AG10803 (cell line): Measurements from ENCODE around the gene DPH2.

Experiments used
- DNase-seq: peaks from one replicate; pipeline ENCODE4 v3.0.0; 2010; ENCODE audit warnings: low read depth
- H3K4me3 ChIP-seq: 2 replicates; pipeline ENCODE4 v1.5.1; 2011; ENCODE audit warnings: mild to moderate bottlenecking, low read length, control low read depth
- TF ChIP-seq, protein P1 (sequence below): conservative IDR thresholded peaks from 2 replicates; pipeline ENCODE4 v1.5.1; 2011; ENCODE audit warnings: mild to moderate bottlenecking, low read length, control low read depth, inconsistent platforms

The DPH2 gene

DNA sequence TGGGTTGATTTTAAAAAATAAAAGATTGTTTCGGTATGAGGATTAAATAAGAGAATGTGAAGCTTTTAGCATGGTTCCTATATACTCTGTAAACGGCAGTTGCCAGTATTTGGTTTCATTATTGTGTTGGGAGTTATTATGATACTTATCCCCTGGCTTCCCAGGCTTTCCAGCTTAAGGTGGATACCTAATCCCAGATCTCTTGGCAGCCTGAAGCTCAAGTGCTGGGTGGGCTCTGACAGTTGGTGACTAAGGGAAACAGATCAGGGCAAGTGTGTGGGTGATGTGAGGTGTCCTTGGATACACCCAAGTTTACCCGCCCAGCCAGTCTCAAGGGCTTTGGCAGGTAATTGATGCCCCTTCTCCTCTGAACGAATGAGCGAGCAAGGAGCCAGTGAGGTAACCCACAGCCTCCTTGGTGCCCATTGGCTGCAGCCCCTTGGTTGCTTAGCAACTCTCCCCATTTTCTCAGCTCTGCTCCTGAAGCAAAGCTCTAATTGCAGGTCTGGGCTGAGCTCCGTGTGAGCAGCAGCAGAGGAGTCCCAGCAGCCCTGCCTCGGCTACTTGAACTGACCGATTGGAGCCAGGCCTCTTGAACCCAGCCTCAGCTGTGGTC lies 17.0 kb upstream of the DPH2 start:
- H3K4me3 ChIP-seq: no peak overlapping the region
- no peak for DNase-seq
- TF ChIP-seq, protein P1, sequence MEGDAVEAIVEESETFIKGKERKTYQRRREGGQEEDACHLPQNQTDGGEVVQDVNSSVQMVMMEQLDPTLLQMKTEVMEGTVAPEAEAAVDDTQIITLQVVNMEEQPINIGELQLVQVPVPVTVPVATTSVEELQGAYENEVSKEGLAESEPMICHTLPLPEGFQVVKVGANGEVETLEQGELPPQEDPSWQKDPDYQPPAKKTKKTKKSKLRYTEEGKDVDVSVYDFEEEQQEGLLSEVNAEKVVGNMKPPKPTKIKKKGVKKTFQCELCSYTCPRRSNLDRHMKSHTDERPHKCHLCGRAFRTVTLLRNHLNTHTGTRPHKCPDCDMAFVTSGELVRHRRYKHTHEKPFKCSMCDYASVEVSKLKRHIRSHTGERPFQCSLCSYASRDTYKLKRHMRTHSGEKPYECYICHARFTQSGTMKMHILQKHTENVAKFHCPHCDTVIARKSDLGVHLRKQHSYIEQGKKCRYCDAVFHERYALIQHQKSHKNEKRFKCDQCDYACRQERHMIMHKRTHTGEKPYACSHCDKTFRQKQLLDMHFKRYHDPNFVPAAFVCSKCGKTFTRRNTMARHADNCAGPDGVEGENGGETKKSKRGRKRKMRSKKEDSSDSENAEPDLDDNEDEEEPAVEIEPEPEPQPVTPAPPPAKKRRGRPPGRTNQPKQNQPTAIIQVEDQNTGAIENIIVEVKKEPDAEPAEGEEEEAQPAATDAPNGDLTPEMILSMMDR: no peak

DNA sequence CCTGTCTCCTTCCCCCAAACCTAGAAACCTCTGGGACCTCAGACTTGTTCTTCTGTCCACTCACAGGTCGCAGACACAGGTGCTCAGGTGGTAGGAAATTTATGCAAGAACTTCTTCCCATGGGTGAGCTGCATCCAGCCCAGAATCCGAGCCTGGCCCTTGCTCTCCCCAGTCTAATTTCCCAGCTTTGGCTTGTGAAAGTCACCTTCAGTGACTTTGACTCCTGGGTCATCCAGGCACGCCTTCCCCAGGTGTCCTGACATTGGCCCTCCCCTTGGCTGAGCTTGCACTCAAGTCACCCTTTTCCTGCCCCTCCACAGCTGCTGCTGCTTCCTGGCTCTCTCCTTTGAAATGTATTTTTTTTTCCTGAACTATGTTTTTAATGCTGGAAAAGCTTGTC lies 16.4 kb upstream of the DPH2 start:
- DNase-seq: no peak
- TF ChIP-seq, protein P1: no peak
- no peak overlapping the region for H3K4me3 ChIP-seq

DNA sequence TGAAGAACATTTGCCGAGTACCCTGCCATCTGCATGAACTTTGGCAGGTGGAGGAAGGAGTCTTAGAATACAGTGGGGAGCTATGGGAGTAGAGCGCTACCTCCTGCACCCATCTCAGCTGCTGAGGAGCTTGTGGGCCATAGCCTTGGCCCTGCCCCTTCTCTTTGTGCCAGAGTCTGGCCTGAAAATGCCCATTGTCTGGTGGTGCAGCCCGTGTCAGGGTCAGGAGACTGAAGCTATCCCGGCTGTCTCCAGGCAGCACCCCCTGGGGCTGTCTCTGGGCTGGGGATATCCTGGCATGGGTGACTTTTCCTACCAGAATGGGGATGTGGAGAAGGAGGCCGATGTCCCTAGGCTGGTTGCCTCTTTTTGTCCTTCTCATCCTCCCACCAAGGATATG lies 15.8 kb upstream of the DPH2 start:
- H3K4me3 ChIP-seq: no peak overlapping the region
- DNase-seq: no peak
- TF ChIP-seq, protein P1: no peak

DNA sequence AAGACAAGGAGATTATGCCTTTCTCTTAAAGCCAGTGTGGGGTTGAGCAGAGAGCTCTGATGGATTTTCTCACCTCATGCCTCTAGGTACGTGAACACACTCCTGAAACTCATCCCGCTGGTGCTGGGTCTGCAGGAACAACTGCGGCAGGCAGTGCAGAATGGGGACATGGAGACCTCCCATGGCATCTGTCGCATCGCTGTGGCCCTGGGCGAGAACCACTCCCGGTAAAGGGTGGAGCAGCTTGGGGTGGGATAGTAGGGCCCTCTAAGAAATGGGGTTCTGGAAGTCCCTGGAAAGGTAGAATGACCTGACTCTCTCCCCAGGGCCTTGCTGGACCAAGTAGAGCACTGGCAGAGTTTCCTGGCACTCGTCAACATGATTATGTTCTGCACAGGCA lies 13.6 kb upstream of the DPH2 start:
- H3K4me3 ChIP-seq: no peak overlapping the region
- TF ChIP-seq, protein P1: no peak
- no peak for DNase-seq

DNA sequence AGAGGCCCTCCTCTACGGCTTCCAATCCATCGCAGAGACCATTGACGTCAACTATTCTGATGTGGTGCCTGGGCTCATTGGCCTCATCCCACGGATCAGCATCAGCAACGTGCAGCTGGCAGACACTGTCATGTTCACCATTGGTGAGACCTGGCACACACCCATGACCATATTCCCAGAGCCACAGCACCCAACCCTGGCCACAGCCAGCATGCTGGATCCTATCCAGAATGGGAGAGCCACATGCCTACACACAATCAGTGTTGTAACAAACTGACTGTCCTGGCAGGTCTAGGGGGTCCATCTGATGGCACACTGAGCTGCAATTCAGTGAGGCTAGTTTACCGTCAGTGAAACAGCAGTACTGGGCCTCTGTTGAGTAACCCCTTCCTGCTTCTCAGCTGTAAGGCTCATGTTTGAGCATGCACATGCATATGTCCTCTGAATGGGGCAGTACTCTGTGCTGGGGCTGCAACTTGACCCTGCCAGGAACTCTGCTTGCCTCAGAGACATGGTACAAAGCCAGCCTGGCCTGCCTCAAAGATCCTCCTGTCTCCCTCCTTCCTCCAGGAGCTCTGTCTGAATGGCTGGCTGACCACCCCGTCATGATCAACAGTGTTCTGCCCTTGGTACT lies 12.3 kb upstream of the DPH2 start:
- TF ChIP-seq, protein P1: no peak
- DNase-seq: no peak
- no peak overlapping the region for H3K4me3 ChIP-seq

DNA sequence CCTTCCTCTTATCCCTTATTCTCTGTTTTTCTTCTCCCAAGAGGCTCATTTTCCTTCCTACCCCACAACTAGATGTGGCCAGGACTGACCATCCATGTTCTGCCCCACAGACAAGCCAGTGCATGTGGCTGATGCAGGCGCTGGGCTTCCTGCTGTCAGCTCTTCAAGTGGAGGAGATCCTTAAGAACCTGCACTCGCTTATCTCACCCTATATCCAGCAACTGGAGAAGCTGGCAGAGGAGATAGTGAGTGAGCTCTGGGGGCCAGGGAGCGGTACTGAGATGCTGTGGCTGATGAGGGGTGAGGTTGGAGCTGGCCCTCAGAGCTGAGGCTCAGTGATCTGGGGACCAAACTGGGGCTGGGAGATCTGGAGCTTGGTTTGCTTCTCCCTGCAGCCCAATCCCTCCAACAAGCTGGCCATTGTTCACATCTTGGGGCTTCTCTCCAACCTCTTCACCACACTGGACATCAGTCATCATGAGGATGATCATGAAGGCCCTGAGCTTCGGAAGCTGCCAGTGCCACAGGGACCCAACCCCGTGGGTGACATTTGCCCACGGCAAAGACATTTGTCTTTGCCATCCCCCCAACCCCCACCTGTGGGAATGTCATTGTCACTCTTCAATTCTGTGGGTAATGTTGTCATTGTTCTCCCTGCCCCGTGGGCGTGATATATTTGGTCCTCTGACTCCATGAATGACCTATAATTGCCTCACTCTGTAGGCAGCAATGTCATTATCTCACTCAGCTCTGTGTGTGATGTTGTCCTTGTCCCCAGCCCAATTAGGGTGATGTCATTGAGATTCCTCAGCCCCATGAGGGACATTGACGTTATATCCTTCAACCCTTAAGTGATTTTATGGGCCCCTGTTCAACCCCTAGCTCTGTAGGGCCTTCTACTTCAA lies 11.2 kb upstream of the DPH2 start:
- no peak overlapping the region for H3K4me3 ChIP-seq
- DNase-seq: no peak
- TF ChIP-seq, protein P1: no peak

DNA sequence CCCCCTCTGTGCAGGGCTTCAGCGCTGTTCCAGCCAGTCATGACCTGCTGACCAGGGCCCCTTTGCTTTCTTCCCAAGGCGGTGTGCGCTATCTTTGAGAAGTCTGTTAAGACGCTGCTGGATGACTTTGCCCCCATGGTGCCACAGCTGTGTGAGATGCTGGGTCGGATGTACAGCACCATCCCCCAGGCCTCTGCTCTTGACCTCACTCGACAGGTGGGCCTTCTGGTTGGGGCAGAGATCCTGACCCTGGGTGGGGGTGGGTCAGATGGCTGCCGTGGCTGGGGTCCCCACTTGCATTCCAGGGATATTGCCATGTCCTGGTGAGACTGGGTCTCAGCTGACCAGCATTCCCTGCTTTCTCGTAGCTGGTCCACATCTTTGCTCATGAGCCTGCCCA lies 9.0 kb upstream of the DPH2 start:
- TF ChIP-seq, protein P1: no peak
- H3K4me3 ChIP-seq: no peak overlapping the region
- no peak for DNase-seq
